Urinary bladder (tissue), 4 donors: ENCODE measurements around the gene METRN. TPM values are rescaled to one million over a fixed set of nuclear protein-coding genes. Genes with fewer than 3 reads are reported as not detected.
"Not testable (repeated sequence)": the region's sequence is repeated elsewhere in the genome, so short reads cannot be mapped to it uniquely, and the experiment has no call there.

Experiments used
- DNase-seq: peaks from one replicate; pipeline ENCODE4 v3.0.0-alpha.2; 2015; ENCODE audit errors: extremely low spot score
- H3K27ac ChIP-seq: one replicate; pipeline ENCODE4 v1.5.1; 2013; ENCODE audit warnings: low read depth, mild to moderate bottlenecking, moderate library complexity
- H3K36me3 ChIP-seq: one replicate; pipeline ENCODE4 v1.6.1; 2013; ENCODE audit warnings: mild to moderate bottlenecking, moderate library complexity; ENCODE audit not compliant: insufficient read depth
- H3K4me1 ChIP-seq: one replicate; pipeline ENCODE4 v1.6.1; 2013; ENCODE audit warnings: mild to moderate bottlenecking, moderate library complexity; ENCODE audit not compliant: insufficient read depth
- H3K4me3 ChIP-seq: one replicate; pipeline ENCODE4 v1.5.1; 2013; ENCODE audit warnings: low read depth, low read length
- WGBS: extraction: QIAGEN DNeasy Blood & Tissue Kit; methylation state at CpG from one replicate; pipeline ENCODE4 v1.1.7; 2013; 5-methylcytosine and 5-hydroxymethylcytosine counted together
- polyA plus RNA-seq: library from polyadenylated mRNA; stranded (reverse); fragments of 200-250 nt; gene quantifications from one replicate; pipeline ENCODE4 v1.2.3, GENCODE V29; 2013
- total RNA-seq: library from RNA; depleted of rRNA; stranded (reverse); fragments of >200 nt; gene quantifications from one replicate; pipeline ENCODE4 v1.2.3, GENCODE V29; 2014
- donor health status: healthy with polysubstance abuse.
- donor health status: healthy.

The METRN gene
- total and polyA plus RNA-seq, 2 donors = 14.5 to 42.9 TPM

- Histone ChIP-seq H3K4me1 (peaks cover 3% of the 10 kb centered on the region), H3K36me3 (no peaks in the 10 kb centered on the region), H3K27ac (no peak within 1 kb of the TSS), H3K4me3 (peak within 1 kb of the TSS; percentile 25)
- 1% methylated on average over 113 of the region's 115 CpGs for WGBS
- DNase-seq = no peak
Measured at GRCh38 chr16:705431-706188, 9.3 kb upstream of the METRN start, which contains the start of gene FBXL16. Gene FBXL16, minus strand, starts transcription at chr16:705801. Its CDS starts 8,396 bp downstream, at chr16:697405.

- peaks cover 3% of the 10 kb centered on the region for H3K4me1 ChIP-seq
- DNase-seq = no peak
- no peaks in the 10 kb centered on the region for H3K36me3 ChIP-seq
- no peak overlapping the region for H3K27ac ChIP-seq
- 4% methylated on average over 49 of the region's 49 CpGs for WGBS
- no peak overlapping the region for H3K4me3 ChIP-seq
Measured at GRCh38 chr16:706189-707061, 8.5 kb upstream of the METRN start.

GRCh38 chr16:707062-707538 lies 7.8 kb upstream of the METRN start:
- no peaks in the 10 kb centered on the region for H3K36me3 ChIP-seq
- 40% methylated on average over 14 of the region's 14 CpGs for WGBS
- H3K4me3 ChIP-seq = no peak overlapping the region
- no peak overlapping the region for H3K27ac ChIP-seq
- H3K4me1 ChIP-seq = peaks cover 3% of the 10 kb centered on the region
- DNase-seq = no peak

GRCh38 chr16:708019-708418 lies 6.9 kb upstream of the METRN start:
- Histone ChIP-seq H3K4me1 (peaks cover 3% of the 10 kb centered on the region), H3K36me3 (no peaks in the 10 kb centered on the region), H3K27ac (no peak overlapping the region), H3K4me3 (no peak overlapping the region)
- no peak for DNase-seq
- 55% methylated on average over 3 of the region's 3 CpGs for WGBS

GRCh38 chr16:708959-709358 lies 6.0 kb upstream of the METRN start:
- no peaks in the 10 kb centered on the region for H3K36me3 ChIP-seq
- H3K27ac ChIP-seq = no peak overlapping the region
- 76% methylated on average over 4 of the region's 4 CpGs for WGBS
- DNase-seq = no peak
- no peak overlapping the region for H3K4me3 ChIP-seq
- peaks cover 3% of the 10 kb centered on the region for H3K4me1 ChIP-seq

- Histone ChIP-seq H3K4me3 (no peak overlapping the region), H3K27ac (no peak overlapping the region), H3K4me1 (peaks cover 3% of the 10 kb centered on the region), H3K36me3 (no peaks in the 10 kb centered on the region)
- no peak for DNase-seq
- whole genome bisulfite sequencing = 19% methylated on average over 30 of the region's 30 CpGs
Measured at GRCh38 chr16:709566-710499, 5.1 kb upstream of the METRN start.

- no peak overlapping the region for H3K27ac ChIP-seq
- no peak for DNase-seq
- H3K36me3 ChIP-seq = no peaks in the 10 kb centered on the region
- WGBS = 75% methylated on average over 21 of the region's 21 CpGs
- H3K4me3 ChIP-seq = no peak overlapping the region
- peaks cover 3% of the 10 kb centered on the region for H3K4me1 ChIP-seq
Measured at GRCh38 chr16:710500-711075, 4.3 kb upstream of the METRN start.

- Histone ChIP-seq H3K4me3 (no peak overlapping the region), H3K36me3 (no peaks in the 10 kb centered on the region), H3K4me1 (peaks cover 5% of the 10 kb centered on the region), H3K27ac (no peak overlapping the region)
- 78% methylated on average over 12 of the region's 12 CpGs for WGBS
- no peak for DNase-seq
Measured at GRCh38 chr16:711084-711483, 3.8 kb upstream of the METRN start.

GRCh38 chr16:711548-712320 lies 3.2 kb upstream of the METRN start:
- Histone ChIP-seq H3K4me3 (no peak overlapping the region), H3K4me1 (peaks cover 5% of the 10 kb centered on the region), H3K27ac (no peak overlapping the region), H3K36me3 (no peaks in the 10 kb centered on the region)
- WGBS = 11% methylated on average over 25 of the region's 25 CpGs
- no peak for DNase-seq

- H3K4me1 ChIP-seq, DNase-seq, H3K36me3 ChIP-seq, H3K27ac ChIP-seq, H3K4me3 ChIP-seq: not testable (repeated sequence)
- WGBS = 54% methylated on average over 13 of the region's 13 CpGs
Measured at GRCh38 chr16:712740-713250, 2.1 kb upstream of the METRN start.

GRCh38 chr16:714079-714478 lies 839 bp upstream of the METRN start:
- Histone ChIP-seq H3K4me1 (peaks cover 5% of the 10 kb centered on the region), H3K4me3 (no peak overlapping the region), H3K36me3 (no peaks in the 10 kb centered on the region), H3K27ac (no peak overlapping the region)
- no peak for DNase-seq
- WGBS = 78% methylated on average over 11 of the region's 11 CpGs
